ENCODE results near the gene COX14.

GRCh38 chr12:50102131-50102531 is 9.9 kb upstream of the COX14 start:
- TF ChIP-seq POLR2A (IDR thresholded peaks at IDR 0.05), result no peak
- TF ChIP-seq CTCF (IDR thresholded peaks at IDR 0.05), result no peak

Data from right lobe of liver (tissue), 4 donors.